Trophoblast cell (in vitro differentiated cells and primary cell): ENCODE measurements around the gene PHPT1.
"Not testable (repeated sequence)": the region's sequence is repeated elsewhere in the genome, so short reads cannot be mapped to it uniquely, and the experiment has no call there.

Experiments used
- DNase-seq, 2 donors: peaks; one replicate each; pipeline ENCODE4 v3.0.0-alpha.2; 2016
- H2AFZ ChIP-seq: 2 replicates; pipeline ENCODE4 v1.6.1; 2013; ENCODE audit warnings: low read length, moderate library complexity, mild to moderate bottlenecking; ENCODE audit not compliant: insufficient read depth, poor library complexity
- H2AK5ac ChIP-seq: 2 replicates; pipeline ENCODE4 v1.6.1; 2013; ENCODE audit warnings: mild to moderate bottlenecking, low read length
- H2BK120ac ChIP-seq: 2 replicates; pipeline ENCODE4 v1.6.1; 2013; ENCODE audit warnings: low read length, mild to moderate bottlenecking, moderate library complexity; ENCODE audit not compliant: insufficient read depth, poor library complexity
- H2BK12ac ChIP-seq: 2 replicates; pipeline ENCODE4 v1.6.1; 2013; ENCODE audit warnings: mild to moderate bottlenecking, low read length, moderate library complexity
- H2BK5ac ChIP-seq: 2 replicates; pipeline ENCODE4 v1.6.1; 2013; ENCODE audit warnings: low read length, low read depth, moderate library complexity, mild to moderate bottlenecking; ENCODE audit not compliant: poor library complexity
- H3K14ac ChIP-seq: 2 replicates; pipeline ENCODE4 v1.6.1; 2013; ENCODE audit warnings: mild to moderate bottlenecking, low read length
- H3K18ac ChIP-seq: 2 replicates; pipeline ENCODE4 v1.6.1; 2013; ENCODE audit warnings: mild to moderate bottlenecking, low read length
- H3K23ac ChIP-seq: 2 replicates; pipeline ENCODE4 v1.6.1; 2013; ENCODE audit warnings: low read length
- H3K27ac ChIP-seq: 2 replicates; pipeline ENCODE4 v1.5.1; 2013; ENCODE audit warnings: low read depth, mild to moderate bottlenecking, inconsistent platforms, low read length, moderate library complexity
- H3K27me3 ChIP-seq: 2 replicates; pipeline ENCODE4 v1.6.1; 2013; ENCODE audit warnings: inconsistent platforms, mild to moderate bottlenecking, low read length, moderate library complexity; ENCODE audit not compliant: insufficient read depth
- H3K36me3 ChIP-seq, 2 experiments: 1 replicate in 1 of 2; 2 replicates in 1 of 2; pipeline ENCODE4 v1.6.1; 2013; ENCODE audit warnings: low read length in 2 of 2, mild to moderate bottlenecking in 2 of 2, moderate library complexity in 1 of 2; ENCODE audit not compliant: insufficient read depth in 2 of 2, control insufficient read depth in 1 of 2
- H3K4ac ChIP-seq: 2 replicates; pipeline ENCODE4 v1.6.1; 2013; ENCODE audit warnings: low read depth, mild to moderate bottlenecking, low read length, moderate library complexity
- H3K4me1 ChIP-seq, 2 experiments: 1 replicate in 1 of 2; 2 replicates in 1 of 2; pipeline ENCODE4 v1.6.1; 2013; ENCODE audit warnings: low read length in 2 of 2, mild to moderate bottlenecking in 2 of 2, moderate library complexity in 1 of 2; ENCODE audit not compliant: insufficient read depth in 2 of 2, control insufficient read depth in 1 of 2
- H3K4me2 ChIP-seq: 2 replicates; pipeline ENCODE4 v1.6.1; 2013; ENCODE audit warnings: inconsistent platforms, mild to moderate bottlenecking, low read length, moderate library complexity
- H3K4me3 ChIP-seq: 2 replicates; pipeline ENCODE4 v1.5.1; 2013; ENCODE audit warnings: mild to moderate bottlenecking, low read depth, low read length, inconsistent platforms
- H3K79me1 ChIP-seq: one replicate; pipeline ENCODE4 v1.6.1; 2013; ENCODE audit warnings: low read length
- H3K79me2 ChIP-seq: 2 replicates; pipeline ENCODE4 v1.6.1; 2013; ENCODE audit warnings: low read length, mild to moderate bottlenecking; ENCODE audit not compliant: control insufficient read depth, insufficient read depth, poor library complexity
- H3K9ac ChIP-seq: 2 replicates; pipeline ENCODE4 v1.6.1; 2013; ENCODE audit warnings: mild to moderate bottlenecking, low read length
- H3K9me3 ChIP-seq: 2 replicates; pipeline ENCODE4 v1.6.1; 2013; ENCODE audit warnings: low read depth, mild to moderate bottlenecking, control low read depth, inconsistent platforms, low read length; ENCODE audit not compliant: insufficient read depth
- H4K12ac ChIP-seq: 2 replicates; pipeline ENCODE4 v1.6.1; 2013; ENCODE audit warnings: low read depth, mild to moderate bottlenecking, low read length, moderate library complexity
- H4K8ac ChIP-seq: 2 replicates; pipeline ENCODE4 v1.6.1; 2013; ENCODE audit warnings: low read depth, mild to moderate bottlenecking, low read length, moderate library complexity
- H4K91ac ChIP-seq: one replicate; pipeline ENCODE4 v1.6.1; 2013; ENCODE audit warnings: low read depth, mild to moderate bottlenecking, low read length, moderate library complexity
- WGBS: extraction: QIAGEN DNeasy Blood & Tissue Kit; methylation state at CpG from one replicate; pipeline ENCODE4 v1.1.7; 2013; ENCODE audit warnings: missing lambda C conversion rate; ENCODE audit not compliant: insufficient read length, insufficient coverage; ENCODE audit errors: extremely low coverage; 5-methylcytosine and 5-hydroxymethylcytosine counted together

PHPT1 gene

DNA sequence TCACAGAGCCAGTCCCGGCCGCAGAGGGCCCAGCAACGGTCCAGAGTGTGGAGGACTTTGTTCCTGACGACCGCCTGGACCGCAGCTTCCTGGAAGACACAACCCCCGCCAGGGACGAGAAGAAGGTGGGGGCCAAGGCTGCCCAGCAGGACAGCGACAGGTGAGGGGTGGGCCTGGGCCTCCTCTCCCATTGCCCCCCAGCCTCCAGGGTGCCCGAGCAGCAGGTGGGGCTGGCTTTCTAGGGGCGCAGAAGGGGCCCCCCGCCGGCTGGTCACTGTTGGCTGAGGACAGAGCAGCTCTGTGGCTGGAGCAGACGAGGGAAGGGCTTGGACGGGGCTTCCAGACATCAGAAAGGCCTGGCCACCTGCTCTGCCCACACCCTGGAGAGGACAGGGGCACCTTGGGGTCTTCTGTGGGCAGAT is 11.3 kb upstream of the PHPT1 start:
- not testable (repeated sequence) for DNase-seq, H4K91ac ChIP-seq, H2BK120ac ChIP-seq, H2BK5ac ChIP-seq, H3K14ac ChIP-seq, H3K79me2 ChIP-seq, H3K9ac ChIP-seq, H3K27me3 ChIP-seq, H3K18ac ChIP-seq, H2AFZ ChIP-seq, H4K8ac ChIP-seq, H3K79me1 ChIP-seq, H3K27ac ChIP-seq, H3K4ac ChIP-seq, H4K12ac ChIP-seq, H2BK12ac ChIP-seq, H3K4me2 ChIP-seq, H3K9me3 ChIP-seq, H2AK5ac ChIP-seq, H3K4me1 ChIP-seq, H3K4me3 ChIP-seq, H3K23ac ChIP-seq
- no CpG with 5 or more reads among the region's 15 CpGs for WGBS
- peaks cover 52 to 58% of the 10 kb centered on the region in 2 experiments for H3K36me3 ChIP-seq

- H3K36me3 ChIP-seq, result peaks cover 51 to 57% of the 10 kb centered on the region in 2 experiments
- H3K4me1 ChIP-seq, result peaks cover 0 to 3% of the 10 kb centered on the region in 2 experiments
- H3K9me3 ChIP-seq, result no peaks in the 10 kb centered on the region
- H4K12ac ChIP-seq, result no peak overlapping the region
- H3K18ac ChIP-seq, result no peak overlapping the region
- H2AK5ac ChIP-seq, result no peak overlapping the region
- H3K79me1 ChIP-seq, result no peaks in the 10 kb centered on the region
- H3K9ac ChIP-seq, result no peak overlapping the region
- H3K27me3 ChIP-seq, result no peaks in the 10 kb centered on the region
- no peak overlapping the region for H3K27ac ChIP-seq
- H3K14ac ChIP-seq, result no peak overlapping the region
- H3K4me2 ChIP-seq, result no peak overlapping the region
- no peak for DNase-seq
- H2AFZ ChIP-seq, result no peak overlapping the region
- H3K4ac ChIP-seq, result no peak overlapping the region
- WGBS, result no CpG with 5 or more reads among the region's 29 CpGs
- H2BK120ac ChIP-seq, result no peak overlapping the region
- H4K8ac ChIP-seq, result no peak overlapping the region
- no peaks in the 10 kb centered on the region for H3K79me2 ChIP-seq
- no peak overlapping the region for H2BK12ac ChIP-seq
- no peak overlapping the region for H3K23ac ChIP-seq
- H4K91ac ChIP-seq, result no peak overlapping the region
- H3K4me3 ChIP-seq, result no peak overlapping the region
- H2BK5ac ChIP-seq, result no peak overlapping the region
Measured at GRCh38 chr9:136838314-136839228, 10.6 kb upstream of the PHPT1 start.

DNA sequence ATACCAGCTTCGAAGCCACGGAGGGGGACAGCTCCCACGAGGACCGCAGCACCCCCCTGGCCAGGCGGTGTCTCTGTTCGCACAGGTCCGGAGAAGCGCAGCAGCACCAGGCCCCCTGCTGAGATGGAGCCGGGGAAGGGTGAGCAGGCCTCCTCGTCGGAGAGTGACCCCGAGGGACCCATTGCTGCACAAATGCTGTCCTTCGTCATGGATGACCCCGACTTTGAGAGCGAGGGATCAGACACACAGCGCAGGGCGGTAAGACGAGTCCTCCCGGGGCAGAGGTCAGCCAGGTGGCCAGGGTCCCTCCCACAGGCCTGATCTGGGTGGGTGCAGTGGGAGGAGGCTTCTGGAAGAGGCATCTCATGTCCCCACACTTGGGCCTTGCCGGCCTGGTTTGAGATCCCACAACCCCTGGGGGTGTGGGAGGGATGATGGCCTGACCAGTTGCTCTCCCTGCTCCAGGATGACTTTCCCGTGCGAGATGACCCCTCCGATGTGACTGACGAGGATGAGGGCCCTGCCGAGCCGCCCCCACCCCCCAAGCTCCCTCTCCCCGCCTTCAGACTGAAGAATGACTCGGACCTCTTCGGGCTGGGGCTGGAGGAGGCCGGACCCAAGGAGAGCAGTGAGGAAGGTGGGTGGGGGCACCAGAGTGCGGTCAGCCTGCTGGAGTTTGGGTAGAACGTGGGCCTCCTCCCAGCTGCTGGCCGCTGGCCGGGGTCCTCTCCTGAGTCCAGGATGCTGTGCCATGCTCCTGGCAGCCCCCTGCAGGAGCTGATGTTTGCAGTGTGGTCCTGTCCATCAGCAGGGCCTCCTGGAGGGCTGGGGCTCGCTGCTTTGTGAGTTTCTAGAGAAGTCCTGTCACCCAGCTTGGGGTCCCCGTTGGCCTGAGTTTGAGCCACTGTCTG is 9.7 kb upstream of the PHPT1 start:
- H2BK5ac ChIP-seq, result no peak overlapping the region
- H4K91ac ChIP-seq, result no peak overlapping the region
- no CpG with 5 or more reads among the region's 36 CpGs for WGBS
- no peak overlapping the region for H2BK12ac ChIP-seq
- H2AK5ac ChIP-seq, result no peak overlapping the region
- peaks cover 4% of the 10 kb centered on the region for H3K9me3 ChIP-seq
- H3K79me2 ChIP-seq, result no peaks in the 10 kb centered on the region
- no peak overlapping the region for H3K4ac ChIP-seq
- H3K14ac ChIP-seq, result no peak overlapping the region
- no peak overlapping the region for H3K9ac ChIP-seq
- H3K79me1 ChIP-seq, result no peaks in the 10 kb centered on the region
- no peak overlapping the region for H3K18ac ChIP-seq
- no peak for DNase-seq
- no peak overlapping the region for H2AFZ ChIP-seq
- no peak overlapping the region for H3K27ac ChIP-seq
- H2BK120ac ChIP-seq, result no peak overlapping the region
- H3K4me1 ChIP-seq, result peaks cover 0 to 3% of the 10 kb centered on the region in 2 experiments
- no peak overlapping the region for H4K8ac ChIP-seq
- no peaks in the 10 kb centered on the region for H3K27me3 ChIP-seq
- peaks cover 47 to 53% of the 10 kb centered on the region in 2 experiments for H3K36me3 ChIP-seq
- no peak overlapping the region for H3K4me2 ChIP-seq
- H4K12ac ChIP-seq, result no peak overlapping the region
- H3K4me3 ChIP-seq, result no peak overlapping the region
- no peak overlapping the region for H3K23ac ChIP-seq

GRCh38 chr9:136840140-136840876 is 8.9 kb upstream of the PHPT1 start:
- Histone ChIP-seq H3K4me3 (no peak overlapping the region), H4K8ac (no peak overlapping the region), H3K4me2 (no peak overlapping the region), H2AK5ac (no peak overlapping the region), H2BK120ac (no peak overlapping the region), H3K14ac (no peak overlapping the region), H3K4me1 (peaks cover 0 to 3% of the 10 kb centered on the region in 2 experiments), H3K4ac (no peak overlapping the region), H4K91ac (no peak overlapping the region), H3K9ac (no peak overlapping the region), H3K79me1 (no peaks in the 10 kb centered on the region), H3K36me3 (peaks cover 44 to 49% of the 10 kb centered on the region in 2 experiments), H2AFZ (no peak overlapping the region), H2BK12ac (no peak overlapping the region), H4K12ac (no peak overlapping the region), H2BK5ac (no peak overlapping the region), H3K18ac (no peak overlapping the region), H3K9me3 (peaks cover 6% of the 10 kb centered on the region), H3K23ac (no peak overlapping the region), H3K27me3 (no peaks in the 10 kb centered on the region), H3K79me2 (no peaks in the 10 kb centered on the region), H3K27ac (no peak overlapping the region)
- no CpG with 5 or more reads among the region's 32 CpGs for WGBS
- peak; percentile 69 to 72 for DNase-seq
